NCI-H1694 (cell line): Measurements from ENCODE around the gene ASAP2.
"Not testable (repeated sequence)": the region's sequence is repeated elsewhere in the genome, so short reads cannot be mapped to it uniquely, and the experiment has no call there.

Experiments
- DNase-seq: peaks from one replicate; lab custom pipeline; 2025; lab: John Stamatoyannopoulos, UW

Gene ASAP2

GRCh38 chr2:9212661-9213411, 6.2 kb downstream of the ASAP2 start:
- no peak for DNase-seq

- DNase-seq = no peak
Observed at GRCh38 chr2:9213477-9214051, 7.0 kb downstream of the ASAP2 start.

- no peak for DNase-seq
Observed at GRCh38 chr2:9214873-9215272, 8.3 kb downstream of the ASAP2 start.

- no peak for DNase-seq
Observed at GRCh38 chr2:9215680-9216079, 9.1 kb downstream of the ASAP2 start.

GRCh38 chr2:9216143-9216542, 9.5 kb downstream of the ASAP2 start:
- DNase-seq = not testable (repeated sequence)

GRCh38 chr2:9217838-9218770, 11.5 kb downstream of the ASAP2 start:
- no peak for DNase-seq

- DNase-seq = no peak
Observed at GRCh38 chr2:9219027-9219445, 12.4 kb downstream of the ASAP2 start.

GRCh38 chr2:9220201-9220600, 13.6 kb downstream of the ASAP2 start:
- DNase-seq = no peak

- DNase-seq = no peak
Observed at GRCh38 chr2:9221223-9221622, 14.6 kb downstream of the ASAP2 start.

- no peak for DNase-seq
Observed at GRCh38 chr2:9222239-9222892, 15.8 kb downstream of the ASAP2 start.

- no peak for DNase-seq
Observed at GRCh38 chr2:9222893-9223287, 16.3 kb downstream of the ASAP2 start.

- no peak for DNase-seq
Observed at GRCh38 chr2:9225806-9226205, 19.2 kb downstream of the ASAP2 start.

GRCh38 chr2:9226458-9227380, 20.1 kb downstream of the ASAP2 start:
- DNase-seq = no peak

GRCh38 chr2:9228088-9228751, 21.6 kb downstream of the ASAP2 start:
- DNase-seq = no peak

- DNase-seq = no peak
Observed at GRCh38 chr2:9228781-9229469, 22.3 kb downstream of the ASAP2 start.

GRCh38 chr2:9229470-9229820, 22.8 kb downstream of the ASAP2 start:
- DNase-seq = no peak

- peak; percentile 83 for DNase-seq
Observed at GRCh38 chr2:9230051-9230802, 23.6 kb downstream of the ASAP2 start.

- DNase-seq = no peak
Observed at GRCh38 chr2:9230881-9231280, 24.3 kb downstream of the ASAP2 start.
